Endodermal cell (in vitro differentiated cells): Measurements from ENCODE around the gene KLK2. TPM values are rescaled to one million over a fixed set of nuclear protein-coding genes. Genes with fewer than 3 reads are reported as not detected.

Source experiments
- DNase-seq: peaks from one replicate; pipeline ENCODE4 v3.0.0-alpha.2; 2017
- H3K27ac ChIP-seq: 2 replicates; pipeline ENCODE4 v1.5.1; 2013; ENCODE audit warnings: mild to moderate bottlenecking, low read depth, low read length, moderate library complexity
- H3K27me3 ChIP-seq: 2 replicates; pipeline ENCODE4 v1.6.1; 2013; ENCODE audit warnings: mild to moderate bottlenecking, low read length, moderate library complexity; ENCODE audit not compliant: insufficient read depth, control insufficient read depth, poor library complexity, severe bottlenecking
- H3K36me3 ChIP-seq: 2 replicates; pipeline ENCODE4 v1.7.0; 2013; ENCODE audit warnings: mild to moderate bottlenecking, low read length, moderate library complexity; ENCODE audit not compliant: control insufficient read depth, insufficient read depth
- H3K4me1 ChIP-seq: one replicate; pipeline ENCODE4 v1.7.0; 2013; ENCODE audit warnings: low read length; ENCODE audit not compliant: control insufficient read depth, insufficient read depth
- H3K4me3 ChIP-seq: 2 replicates; pipeline ENCODE4 v1.5.1; 2013; ENCODE audit warnings: mild to moderate bottlenecking, low read length, moderate library complexity
- H3K9ac ChIP-seq: 2 replicates; pipeline ENCODE4 v1.6.1; 2013; ENCODE audit warnings: mild to moderate bottlenecking, low read length, moderate library complexity; ENCODE audit not compliant: poor library complexity, severe bottlenecking; ENCODE audit errors: extremely low read depth
- H3K9me3 ChIP-seq: 2 replicates; pipeline ENCODE4 v1.6.1; 2013; ENCODE audit warnings: mild to moderate bottlenecking, low read length, moderate library complexity; ENCODE audit not compliant: control insufficient read depth
- H3K27ac Mint-ChIP-seq: 2 replicates; pipeline ENCODE4 v1.8.0; 2020; ENCODE audit warnings: mixed read lengths
- H3K27me3 Mint-ChIP-seq: 2 replicates; pipeline ENCODE4 v1.8.0; 2021; ENCODE audit warnings: mild to moderate bottlenecking, mixed read lengths; ENCODE audit not compliant: insufficient read depth
- H3K36me3 Mint-ChIP-seq: 2 replicates; pipeline ENCODE4 v1.8.0; 2020; ENCODE audit warnings: low read depth, mixed read lengths
- H3K4me1 Mint-ChIP-seq: 2 replicates; pipeline ENCODE4 v1.8.0; 2020; ENCODE audit warnings: mixed read lengths
- H3K4me3 Mint-ChIP-seq: 2 replicates; pipeline ENCODE4 v1.8.0; 2020; ENCODE audit warnings: mild to moderate bottlenecking, moderate library complexity, mixed read lengths
- H3K9me3 Mint-ChIP-seq: 2 replicates; pipeline ENCODE4 v1.8.0; 2020; ENCODE audit warnings: mild to moderate bottlenecking, mixed read lengths
- CTCF ChIP-seq: fragments of 200-600 bp; sonication (generic); conservative IDR thresholded peaks from 2 replicates; pipeline ENCODE4 v1.5.0; 2021; ENCODE audit warnings: antibody characterized with exemption, mild to moderate bottlenecking
- WGBS, 2 experiments: methylation state at CpG; one replicate each; pipeline versions ENCODE4 v1.1.5 to v1.1.7; 2013; ENCODE audit warnings: missing lambda C conversion rate in 2 of 2, mixed read lengths in 1 of 2; ENCODE audit not compliant: insufficient coverage in 1 of 2, insufficient read length in 1 of 2; 5-methylcytosine and 5-hydroxymethylcytosine counted together
- total RNA-seq, 2 donors: library from RNA; stranded (reverse); fragmentation: NEBNext Ultra II Directional in 1 of 2; extraction: Animal tissue kit (Norgen Biotek cat#: 25700) in 1 of 2; gene quantifications; 2 replicates in 1 of 2; 3 replicates in 1 of 2; pipeline ENCODE4 v1.2.1, GENCODE V29; 2021

The KLK2 gene
- total RNA-seq, 2 donors from 2014 or later: 0.35 TPM; not detected in 1

DNA sequence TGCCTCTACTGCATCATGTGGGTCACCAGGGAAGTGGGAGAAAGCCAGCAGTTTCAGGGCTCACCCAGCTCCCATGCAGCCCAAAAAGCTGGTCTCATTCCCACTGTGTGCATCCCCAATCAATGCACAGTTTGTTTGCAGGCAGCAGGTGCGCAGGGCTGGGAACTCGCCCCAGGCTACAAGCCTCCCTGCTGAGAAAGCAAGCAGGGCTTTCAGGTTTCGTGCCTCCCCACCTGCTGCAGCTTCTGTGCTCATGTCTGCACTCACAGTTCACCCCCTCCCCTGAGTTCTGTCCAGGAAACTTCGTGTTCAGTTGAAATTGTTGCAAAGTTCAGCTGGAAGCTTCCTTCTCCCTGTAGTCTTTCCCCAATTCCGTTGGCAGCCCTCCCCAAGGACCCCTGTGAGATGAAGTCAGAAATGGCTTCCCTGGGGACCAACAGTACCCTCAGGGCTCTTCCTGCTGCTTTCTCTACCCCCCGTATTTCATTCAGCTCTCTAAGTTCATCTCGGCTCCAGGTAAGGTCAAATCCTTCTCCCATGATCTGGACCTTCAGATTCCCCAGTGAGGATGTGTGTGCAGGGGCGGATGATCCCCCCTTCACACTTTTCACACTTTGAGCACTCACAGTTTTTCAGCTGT, 28.8 kb upstream of the KLK2 start:
- Mint-ChIP-seq H3K27me3 (peaks cover 80% of the 10 kb centered on the region), H3K9me3 (peaks cover 4% of the 10 kb centered on the region), H3K4me3 (no peak overlapping the region), H3K36me3 (no peaks in the 10 kb centered on the region), H3K4me1 (no peaks in the 10 kb centered on the region), H3K27ac (no peak overlapping the region)
- Histone ChIP-seq H3K9me3 (no peaks in the 10 kb centered on the region), H3K9ac (no peak overlapping the region), H3K36me3 (no peaks in the 10 kb centered on the region), H3K4me3 (no peak overlapping the region), H3K4me1 (no peaks in the 10 kb centered on the region), H3K27ac (no peak overlapping the region), H3K27me3 (peaks cover 37% of the 10 kb centered on the region)
- 47 to 55% methylated on average over 6 to 8 of the region's 8 CpGs for WGBS, 2 experiments
- TF ChIP-seq CTCF: no peak
- DNase-seq: no peak

- TF ChIP-seq CTCF: no peak
- Histone ChIP-seq H3K36me3 (no peaks in the 10 kb centered on the region), H3K4me1 (no peaks in the 10 kb centered on the region), H3K4me3 (no peak overlapping the region), H3K27me3 (no peaks in the 10 kb centered on the region), H3K9me3 (no peaks in the 10 kb centered on the region), H3K9ac (no peak overlapping the region), H3K27ac (no peak overlapping the region)
- WGBS, 2 experiments: 52 to 69% methylated on average over 2 to 3 of the region's 3 CpGs
- Mint-ChIP-seq H3K27me3 (peaks cover 72% of the 10 kb centered on the region), H3K4me3 (no peak overlapping the region), H3K9me3 (no peaks in the 10 kb centered on the region), H3K4me1 (no peaks in the 10 kb centered on the region), H3K36me3 (no peaks in the 10 kb centered on the region), H3K27ac (no peak overlapping the region)
- no peak for DNase-seq
These were observed 22.5 kb upstream of the KLK2 start for GRCh38 chr19:50850738-50851137.

DNA sequence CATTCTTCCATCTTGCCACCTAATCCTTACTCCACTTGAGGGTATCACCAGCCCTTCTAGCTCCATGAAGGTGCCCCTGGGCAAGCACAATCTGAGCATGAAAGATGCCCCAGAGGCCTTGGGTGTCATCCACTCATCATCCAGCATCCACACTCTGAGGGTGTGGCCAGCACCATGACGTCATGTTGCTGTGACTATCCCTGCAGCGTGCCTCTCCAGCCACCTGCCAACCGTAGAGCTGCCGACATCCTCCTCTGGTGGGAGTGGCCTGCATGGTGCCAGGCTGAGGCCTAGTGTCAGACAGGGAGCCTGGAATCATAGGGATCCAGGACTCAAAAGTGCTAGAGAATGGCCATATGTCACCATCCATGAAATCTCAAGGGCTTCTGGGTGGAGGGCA, 21.6 kb upstream of the KLK2 start:
- Histone ChIP-seq H3K9me3 (no peaks in the 10 kb centered on the region), H3K27ac (no peak overlapping the region), H3K4me1 (no peaks in the 10 kb centered on the region), H3K4me3 (no peak overlapping the region), H3K27me3 (no peaks in the 10 kb centered on the region), H3K36me3 (no peaks in the 10 kb centered on the region), H3K9ac (no peak overlapping the region)
- DNase-seq: no peak
- Mint-ChIP-seq H3K9me3 (no peaks in the 10 kb centered on the region), H3K27ac (no peak overlapping the region), H3K4me1 (no peaks in the 10 kb centered on the region), H3K4me3 (no peak overlapping the region), H3K36me3 (no peaks in the 10 kb centered on the region), H3K27me3 (peaks cover 75% of the 10 kb centered on the region)
- TF ChIP-seq CTCF: no peak
- 67 to 79% methylated on average over 3 to 4 of the region's 4 CpGs for WGBS, 2 experiments
